ENCODE measurements around the gene TENM4. TPM values are rescaled to one million over a fixed set of nuclear protein-coding genes. Genes with fewer than 3 reads are reported as not detected.
A peak's percentile ranks its signal among the peaks of the same experiment; 100 is the strongest.

The TENM4 gene
- polyA plus RNA-seq, 1 of the 3 experiments (the other 2 are of a cell fraction): 16.7 TPM

DNA sequence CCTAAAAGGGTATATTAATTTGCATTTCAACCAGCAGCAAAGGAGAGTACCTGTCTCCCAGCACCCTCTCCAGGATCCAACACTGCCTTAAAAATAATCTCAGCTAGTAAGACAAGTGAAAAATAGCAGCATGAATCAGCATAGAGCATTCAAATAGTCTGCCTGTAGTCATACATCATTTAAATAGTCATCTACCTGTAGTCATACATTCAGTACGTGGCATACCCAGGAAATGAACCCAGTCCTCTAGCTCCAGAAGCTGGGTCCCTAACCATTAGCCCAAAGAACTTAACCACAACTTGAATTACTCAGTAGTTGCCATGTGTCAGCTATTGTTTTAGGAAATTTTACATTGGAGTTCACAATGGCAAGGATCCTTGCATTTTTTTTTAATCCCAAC lies 9.3 kb downstream of the TENM4 start (continued):
- peak; percentile 28; the same call in 1 of the 2 replicates for TF ChIP-seq NFIC (IDR thresholded peaks at IDR 0.05; ENCODE audit: borderline replicate concordance)
- TF ChIP-seq EP300 (IDR thresholded peaks at IDR 0.05; ENCODE audit: borderline replicate concordance in 1 of 2, low read depth in 1 of 2, low read length in 1 of 2): 0 out of 4 replicates have a peak, but pooled peaks of 1 of the 2 experiments have one; percentile 51
- TF ChIP-seq, protein P1, sequence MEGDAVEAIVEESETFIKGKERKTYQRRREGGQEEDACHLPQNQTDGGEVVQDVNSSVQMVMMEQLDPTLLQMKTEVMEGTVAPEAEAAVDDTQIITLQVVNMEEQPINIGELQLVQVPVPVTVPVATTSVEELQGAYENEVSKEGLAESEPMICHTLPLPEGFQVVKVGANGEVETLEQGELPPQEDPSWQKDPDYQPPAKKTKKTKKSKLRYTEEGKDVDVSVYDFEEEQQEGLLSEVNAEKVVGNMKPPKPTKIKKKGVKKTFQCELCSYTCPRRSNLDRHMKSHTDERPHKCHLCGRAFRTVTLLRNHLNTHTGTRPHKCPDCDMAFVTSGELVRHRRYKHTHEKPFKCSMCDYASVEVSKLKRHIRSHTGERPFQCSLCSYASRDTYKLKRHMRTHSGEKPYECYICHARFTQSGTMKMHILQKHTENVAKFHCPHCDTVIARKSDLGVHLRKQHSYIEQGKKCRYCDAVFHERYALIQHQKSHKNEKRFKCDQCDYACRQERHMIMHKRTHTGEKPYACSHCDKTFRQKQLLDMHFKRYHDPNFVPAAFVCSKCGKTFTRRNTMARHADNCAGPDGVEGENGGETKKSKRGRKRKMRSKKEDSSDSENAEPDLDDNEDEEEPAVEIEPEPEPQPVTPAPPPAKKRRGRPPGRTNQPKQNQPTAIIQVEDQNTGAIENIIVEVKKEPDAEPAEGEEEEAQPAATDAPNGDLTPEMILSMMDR (IDR thresholded peaks at IDR 0.05): no peak
- peak; percentile 71 for TF ChIP-seq FOSL2 (IDR thresholded peaks at IDR 0.05; ENCODE audit: borderline replicate concordance, low read depth)

GRCh38 chr11:79430280-79430679 lies 10.6 kb downstream of the TENM4 start:
- no peak overlapping the region for H3K9ac ChIP-seq
- H3K36me3 ChIP-seq (replicated peaks in 1 of 2; ENCODE audit: control insufficient read depth in 1 of 2, insufficient read depth in 2 of 2, low read length in 1 of 2): no peaks in the 10 kb centered on the region
- ChIA-PET CTCF (interaction anchor here (1.5 to 4.4 kb wide), 2 partner anchors 10 to 30 kb away, joined by 5 to 18 read pairs; partner anchors contain the start of gene TENM4), POLR2A (no interaction called here)
- TF ChIP-seq RFX5 (IDR thresholded peaks at IDR 0.05; ENCODE audit: low read length) (no peak), POLR2AphosphoS5 (IDR thresholded peaks at IDR 0.05; ENCODE audit: low read depth, low read length) (no peak), FOXM1 (IDR thresholded peaks at IDR 0.05; ENCODE audit: low read depth) (no peak), NFIC (IDR thresholded peaks at IDR 0.05; ENCODE audit: borderline replicate concordance) (no peak), GABPA (IDR thresholded peaks at IDR 0.05; ENCODE audit: low read depth) (no peak), SIN3A (IDR thresholded peaks at IDR 0.05; ENCODE audit: borderline replicate concordance, low read depth, low read length) (no peak)
- H3K4me2 ChIP-seq: no peak overlapping the region
- no peaks in the 10 kb centered on the region for H3K9me2 ChIP-seq
- H3F3A ChIP-seq (replicated peaks; ENCODE audit: insufficient read depth): peaks cover 16% of the 10 kb centered on the region
- peaks cover 88% of the 10 kb centered on the region for H3K79me2 ChIP-seq (ENCODE audit: insufficient read depth)
- no peak overlapping the region for H3K27ac ChIP-seq (ENCODE audit: low read depth in 2 of 2, low read length in 1 of 2)
- no peaks in the 10 kb centered on the region for H3K9me3 ChIP-seq
- H3K4me1 ChIP-seq (ENCODE audit: control insufficient read depth in 1 of 2, insufficient read depth in 2 of 2, low read depth in 1 of 2, low read length in 1 of 2): peaks cover 3 to 4% of the 10 kb centered on the region in 2 experiments; a peak in 1 of 4 replicates
- no peak overlapping the region for H3K4me3 ChIP-seq (ENCODE audit: low read depth in 2 of 2, low read length in 1 of 2)
- H2AFZ ChIP-seq (ENCODE audit: low read depth): no peak overlapping the region
- H4K20me1 ChIP-seq (ENCODE audit: insufficient read depth): peaks cover 5% of the 10 kb centered on the region; the same call in 1 of the 2 replicates
- no peak for DNase-seq
- H3K27me3 ChIP-seq (ENCODE audit: insufficient read depth): no peaks in the 10 kb centered on the region

DNA sequence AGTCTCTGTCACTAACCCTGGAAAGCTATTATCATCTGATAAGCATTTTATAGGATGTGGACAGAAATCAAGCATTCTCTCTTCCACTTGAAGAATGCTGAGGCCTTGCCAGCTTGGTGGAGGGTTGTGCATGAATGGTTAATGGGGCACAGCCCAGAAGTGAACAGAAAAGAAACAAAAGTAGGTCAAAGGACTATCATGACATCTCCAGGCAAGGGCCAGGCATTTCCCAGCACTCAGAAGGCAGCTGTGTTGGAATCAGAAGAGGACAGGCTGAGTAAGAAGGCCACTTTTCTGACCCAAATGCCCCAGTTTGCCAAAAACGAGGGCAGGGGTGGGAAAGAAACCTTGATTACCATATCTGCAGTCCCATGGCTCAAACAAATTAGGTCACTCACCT lies 12.4 kb downstream of the TENM4 start:
- Histone ChIP-seq H3K36me3 (replicated peaks in 1 of 2; ENCODE audit: control insufficient read depth in 1 of 2, insufficient read depth in 2 of 2, low read length in 1 of 2) (no peaks in the 10 kb centered on the region), H3K27me3 (ENCODE audit: insufficient read depth) (no peaks in the 10 kb centered on the region), H3K79me2 (ENCODE audit: insufficient read depth) (peaks cover 86% of the 10 kb centered on the region), H3K4me3 (ENCODE audit: low read depth in 2 of 2, low read length in 1 of 2) (no peak overlapping the region), H3K27ac (ENCODE audit: low read depth in 2 of 2, low read length in 1 of 2) (0 out of 4 replicates have a peak overlapping the region, but pooled peaks of 1 of the 2 experiments have one; percentile 11), H4K20me1 (ENCODE audit: insufficient read depth) (peaks cover 5% of the 10 kb centered on the region; the same call in 1 of the 2 replicates), H3K9me2 (no peaks in the 10 kb centered on the region), H3K4me2 (0 out of 2 replicates have a peak overlapping the region, but pooled peaks have one; percentile 3), H3K4me1 (ENCODE audit: control insufficient read depth in 1 of 2, insufficient read depth in 2 of 2, low read depth in 1 of 2, low read length in 1 of 2) (peaks cover 3 to 4% of the 10 kb centered on the region in 2 experiments; a peak in 1 of 4 replicates), H3F3A (replicated peaks; ENCODE audit: insufficient read depth) (peaks cover 16% of the 10 kb centered on the region), H2AFZ (ENCODE audit: low read depth) (no peak overlapping the region), H3K9me3 (no peaks in the 10 kb centered on the region), H3K9ac (no peak overlapping the region)
- CTCF ChIA-PET: interaction anchor here (1.2 to 4.4 kb wide), 4 partner anchors 10 to 28 kb away, joined by 3 to 18 read pairs (median 6); partner anchors contain the start of gene TENM4
- POLR2A ChIA-PET: no interaction called here
- 0 out of 2 replicates have a peak, but pooled peaks have one; percentile 5 for TF ChIP-seq TCF12 (IDR thresholded peaks at IDR 0.05)
- no peak for TF ChIP-seq FOXJ3 (CRISPR knock-in tag; IDR thresholded peaks at IDR 0.05)
- no peak for TF ChIP-seq MAX (IDR thresholded peaks at IDR 0.05; ENCODE audit: low read depth)
- no peak for TF ChIP-seq FOXM1 (IDR thresholded peaks at IDR 0.05; ENCODE audit: low read depth)
- no peak for TF ChIP-seq FOSL2 (IDR thresholded peaks at IDR 0.05; ENCODE audit: borderline replicate concordance, low read depth)
- TF ChIP-seq USF2 (IDR thresholded peaks at IDR 0.05; ENCODE audit: borderline replicate concordance, low read depth, low read length): no peak
- TF ChIP-seq CHD2 (IDR thresholded peaks at IDR 0.05; ENCODE audit: low read length, partially characterized antibody): no peak
- WGBS (ENCODE audit: low lambda C conversion rate): 50% methylated on average over 1 of the region's 1 CpG
- DNase-seq: no peak

All from SK-N-SH (cell line).